Pulmonary artery endothelial cell (primary cell): ENCODE results near the gene SLC7A7. TPM values are rescaled to one million over a fixed set of nuclear protein-coding genes. Genes with fewer than 3 reads are reported as not detected.
"Not testable (repeated sequence)": the region's sequence is repeated elsewhere in the genome, so short reads cannot be mapped to it uniquely, and the experiment has no call there.

Experiments used
- DNase-seq: peaks from one replicate; pipeline ENCODE4 v3.0.0-alpha.2; 2011; ENCODE audit warnings: low read depth, low spot score
- total RNA-seq: library from RNA; depleted of rRNA; stranded (reverse); fragments of >200 nt; gene quantifications from 2 replicates; pipeline ENCODE4 v1.2.3, GENCODE V29; 2014

SLC7A7 gene
- 9.3 and 18.6 TPM in 2 replicates for total RNA-seq

DNA sequence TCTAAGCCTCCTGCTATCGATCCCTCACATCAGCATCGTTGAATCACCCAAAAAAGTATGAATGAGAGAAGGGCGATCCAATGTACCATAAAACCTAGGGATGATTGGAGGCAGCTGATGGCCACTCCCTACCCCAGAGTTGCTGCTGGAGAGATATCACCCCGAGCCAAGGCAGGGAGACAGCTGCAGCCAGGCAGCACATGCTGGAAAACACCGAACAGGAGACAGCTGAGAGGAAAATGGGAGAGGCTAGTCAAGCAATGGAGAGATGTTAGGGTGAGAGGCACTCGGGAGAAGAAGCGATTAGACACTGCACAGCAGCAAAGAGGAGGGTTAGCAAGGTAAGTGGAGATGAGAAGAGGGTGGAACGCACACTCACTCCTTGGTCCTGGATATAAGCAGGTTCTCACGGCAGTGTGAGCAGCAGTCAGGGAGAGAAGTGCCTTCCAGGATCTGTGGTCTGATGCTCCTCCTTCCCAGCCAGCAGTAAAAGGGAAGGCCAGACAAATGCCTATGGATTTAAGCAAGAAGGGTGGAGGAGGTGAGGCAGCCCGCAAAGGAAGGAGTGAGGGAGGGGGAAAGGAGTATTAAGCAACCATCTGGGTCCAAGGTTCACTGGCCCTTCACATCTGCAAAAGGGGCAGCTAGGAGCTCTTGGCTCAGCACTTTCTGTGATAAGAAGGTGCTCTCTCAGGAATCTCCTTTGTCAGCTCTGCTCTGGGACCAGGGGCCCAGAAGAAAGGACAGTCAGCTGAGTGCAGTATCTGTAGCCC lies at the start of gene SLC7A7:
Gene SLC7A7, minus strand, starts transcription at position 495 of the 773 bp plus-strand sequence. CDS start 2,037 bp downstream, outside the sequence.
- DNase-seq, result no peak

DNA sequence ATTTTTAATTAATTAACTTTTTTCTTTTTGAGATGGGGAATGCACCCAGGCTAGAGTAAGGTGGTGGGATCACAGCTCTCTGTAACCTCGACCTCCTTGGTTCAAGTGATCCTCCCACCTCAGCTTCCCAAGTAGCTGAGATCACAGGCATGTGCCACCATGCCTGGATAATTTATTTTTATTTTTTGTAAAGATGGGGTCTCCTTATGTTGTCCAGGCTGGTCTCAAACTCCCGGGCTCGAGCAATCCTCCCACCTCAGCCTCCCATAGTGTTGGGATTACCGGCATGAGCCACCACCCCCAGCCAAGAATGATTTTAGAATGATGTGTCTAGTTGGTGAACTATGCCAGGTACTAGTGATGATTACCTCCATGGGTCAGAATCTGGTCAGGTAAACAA lies 49.7 kb upstream of the SLC7A7 start:
- no peak for DNase-seq

DNA sequence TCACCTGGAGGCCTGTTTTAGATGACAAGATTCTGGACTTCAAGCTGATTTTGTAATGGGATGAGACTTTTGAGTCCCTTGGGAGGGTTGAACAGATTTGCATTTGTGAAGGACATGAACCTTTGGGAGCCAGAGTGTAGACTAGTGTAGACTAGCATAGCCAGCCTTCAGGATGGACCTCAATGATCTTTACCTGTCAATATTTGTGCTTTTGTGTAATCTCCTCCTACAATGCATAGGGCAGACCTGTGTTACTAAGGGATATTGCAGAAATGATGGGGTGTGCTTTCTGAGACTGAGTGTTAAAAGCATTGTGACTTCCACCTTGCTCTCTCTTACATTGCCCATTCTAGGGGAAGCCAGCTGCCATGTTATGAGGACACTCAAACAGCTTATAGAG lies 46.4 kb upstream of the SLC7A7 start:
- no peak for DNase-seq

DNA sequence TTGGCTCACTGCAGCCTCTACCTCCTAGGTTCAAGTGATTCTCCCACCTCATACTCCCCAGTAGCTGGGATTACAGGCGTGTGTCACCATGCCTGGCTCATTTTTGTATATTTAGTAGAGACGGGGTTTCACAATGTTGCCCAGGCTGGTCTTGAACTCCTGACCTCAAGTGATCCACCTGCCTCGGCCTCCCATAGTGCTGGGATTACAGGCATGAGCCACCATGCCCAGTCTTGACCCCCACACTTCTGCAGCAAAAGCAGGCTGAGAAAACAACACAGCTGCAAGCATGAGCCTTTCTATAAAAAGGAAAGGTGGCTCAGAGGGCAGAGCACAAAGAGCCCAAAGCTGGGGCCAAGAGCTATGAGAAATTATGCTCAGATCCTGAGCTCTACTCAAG lies 45.1 kb upstream of the SLC7A7 start:
- not testable (repeated sequence) for DNase-seq

GRCh38 chr14:22856428-22856827 lies 41.2 kb upstream of the SLC7A7 start:
- DNase-seq, result no peak

- no peak for DNase-seq
Measured at GRCh38 chr14:22854963-22855724, 39.9 kb upstream of the SLC7A7 start.

- not testable (repeated sequence) for DNase-seq
Measured at GRCh38 chr14:22854296-22854695, 39.1 kb upstream of the SLC7A7 start.

DNA sequence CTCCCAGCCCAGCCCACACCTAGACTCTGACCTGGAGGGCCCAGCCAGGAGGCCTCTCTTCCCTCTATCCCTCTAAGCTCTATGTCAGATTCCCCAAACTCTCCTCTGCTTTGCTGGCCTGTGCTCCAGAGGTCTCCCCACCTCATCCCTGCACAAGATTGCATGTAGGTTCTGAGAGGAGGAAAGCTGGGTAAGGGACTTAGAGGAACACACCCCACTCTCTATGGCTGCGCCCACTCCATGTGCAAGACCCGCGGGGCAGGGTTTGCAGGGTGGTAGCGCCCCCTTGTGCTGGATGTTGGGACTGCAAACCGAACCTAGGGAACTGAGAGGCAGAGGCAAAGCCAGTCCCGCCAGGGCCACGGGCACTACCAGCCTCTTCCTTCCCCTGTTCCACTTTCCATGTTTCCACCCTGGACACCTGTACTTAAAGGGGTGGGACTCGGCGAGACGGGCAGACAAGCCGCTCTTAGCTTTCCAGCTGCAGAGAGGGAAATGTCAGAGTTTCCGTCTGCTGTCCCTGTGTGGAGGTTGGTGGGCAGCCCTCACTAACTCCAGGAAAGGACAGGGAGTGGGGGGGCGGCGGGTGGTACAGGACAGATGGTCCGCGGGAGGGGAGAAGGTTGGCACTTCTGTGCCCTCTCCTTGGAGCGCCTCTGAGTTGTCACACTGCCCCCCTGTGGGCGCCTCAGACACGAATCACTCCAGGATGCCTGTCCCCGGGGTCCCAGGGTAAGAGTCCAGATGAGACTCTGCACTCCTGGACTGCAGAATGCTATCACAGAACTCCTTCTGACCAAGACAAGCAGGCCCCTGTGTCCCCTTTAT lies 37.9 kb upstream of the SLC7A7 start:
- peak; percentile 47 for DNase-seq

DNA sequence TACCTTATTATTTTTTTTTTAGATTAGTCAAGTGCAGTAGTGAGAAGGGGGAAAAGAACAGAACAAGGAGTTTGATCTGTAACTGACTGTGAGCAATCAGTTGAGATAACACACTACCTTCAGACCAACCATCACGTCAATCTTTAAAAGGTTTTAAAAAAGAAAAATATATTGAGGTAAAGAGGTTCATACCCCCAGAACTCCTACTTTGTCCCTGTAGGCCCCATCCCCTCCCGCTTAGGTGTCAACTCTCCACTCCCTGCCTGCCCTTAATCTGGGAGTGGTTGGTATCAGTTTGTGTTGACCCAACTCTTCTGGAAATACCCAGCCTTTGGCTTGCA lies 37.3 kb upstream of the SLC7A7 start:
- no peak for DNase-seq

DNA sequence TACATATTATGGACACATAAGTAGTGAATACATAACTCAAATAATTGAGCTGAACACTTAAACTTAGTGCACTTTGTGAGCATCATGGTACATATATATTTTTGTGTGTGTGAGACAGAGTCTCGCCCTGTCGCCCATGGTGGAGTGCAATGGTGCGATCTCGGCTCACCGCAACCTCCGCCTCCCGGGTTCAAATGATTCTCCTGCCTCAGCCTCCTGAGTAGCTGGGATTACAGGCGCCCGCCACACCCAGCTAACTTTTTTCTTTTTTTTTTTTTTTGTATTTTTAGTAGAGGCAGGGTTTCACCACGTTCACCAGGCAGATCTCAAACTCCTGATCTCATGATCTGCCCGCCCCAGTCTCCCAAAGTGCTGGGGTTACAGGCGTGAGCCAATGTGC lies 36.9 kb upstream of the SLC7A7 start:
- not testable (repeated sequence) for DNase-seq

GRCh38 chr14:22850944-22851764 lies 35.9 kb upstream of the SLC7A7 start:
- DNase-seq, result peak; percentile 78

DNA sequence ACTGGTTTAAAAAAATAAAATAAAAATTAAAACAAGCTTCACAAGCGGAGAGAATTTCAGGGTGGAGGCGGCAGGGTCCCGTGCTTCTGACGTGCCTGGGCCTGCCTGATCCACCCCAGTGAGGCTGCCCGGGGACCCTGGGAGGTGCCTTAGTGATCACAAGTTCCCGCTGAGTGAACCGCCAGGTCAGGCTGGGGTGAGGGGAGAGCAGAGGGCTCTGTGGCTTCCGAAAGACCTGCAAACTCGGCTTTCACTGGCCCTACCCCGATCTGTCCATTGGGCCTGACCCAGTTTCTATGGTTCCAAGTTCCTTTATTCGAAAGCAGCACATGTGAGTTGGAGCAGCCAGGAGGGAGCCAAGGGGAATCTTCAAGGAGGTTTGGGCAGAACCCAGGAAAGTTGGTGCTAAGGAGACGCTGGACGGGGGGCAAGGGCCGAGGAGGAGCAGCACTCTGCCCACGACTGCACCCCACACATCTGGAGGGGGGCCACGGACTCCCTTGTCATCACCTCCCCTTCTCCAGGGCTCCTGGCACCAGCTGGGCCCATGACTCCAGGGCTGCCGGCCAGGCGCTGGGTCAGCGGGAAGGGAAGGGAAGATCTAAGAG lies 34.1 kb upstream of the SLC7A7 start:
- no peak for DNase-seq

GRCh38 chr14:22848351-22849164 lies 33.3 kb upstream of the SLC7A7 start:
- peak; percentile 66 for DNase-seq

- no peak for DNase-seq
Measured at GRCh38 chr14:22847661-22848341, 32.6 kb upstream of the SLC7A7 start.

DNA sequence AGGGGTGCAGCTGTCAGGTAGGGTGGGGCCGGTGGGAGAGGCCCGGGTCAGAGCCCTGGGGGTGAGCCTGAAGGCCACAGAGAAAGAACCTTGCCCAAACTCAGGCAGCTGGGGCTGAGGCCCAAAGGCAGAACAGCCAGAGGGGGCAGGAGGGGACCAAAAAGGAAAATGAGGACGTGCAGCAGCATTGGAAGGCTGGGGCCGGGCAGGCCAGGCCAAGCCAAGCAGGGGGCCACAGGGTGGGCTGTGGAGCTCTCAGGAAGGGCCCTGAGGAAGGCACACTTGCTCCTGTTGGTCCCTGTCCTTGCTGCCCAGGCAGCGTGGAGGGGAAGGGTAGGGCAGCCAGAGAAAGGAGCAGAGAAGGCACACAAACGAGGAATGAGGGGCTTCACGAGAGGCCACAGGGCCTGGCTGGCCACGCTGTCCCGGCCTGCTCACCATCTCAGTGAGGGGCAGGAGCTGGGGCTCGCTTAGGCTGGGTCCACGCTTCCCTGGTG lies 31.6 kb upstream of the SLC7A7 start:
- DNase-seq, result no peak

DNA sequence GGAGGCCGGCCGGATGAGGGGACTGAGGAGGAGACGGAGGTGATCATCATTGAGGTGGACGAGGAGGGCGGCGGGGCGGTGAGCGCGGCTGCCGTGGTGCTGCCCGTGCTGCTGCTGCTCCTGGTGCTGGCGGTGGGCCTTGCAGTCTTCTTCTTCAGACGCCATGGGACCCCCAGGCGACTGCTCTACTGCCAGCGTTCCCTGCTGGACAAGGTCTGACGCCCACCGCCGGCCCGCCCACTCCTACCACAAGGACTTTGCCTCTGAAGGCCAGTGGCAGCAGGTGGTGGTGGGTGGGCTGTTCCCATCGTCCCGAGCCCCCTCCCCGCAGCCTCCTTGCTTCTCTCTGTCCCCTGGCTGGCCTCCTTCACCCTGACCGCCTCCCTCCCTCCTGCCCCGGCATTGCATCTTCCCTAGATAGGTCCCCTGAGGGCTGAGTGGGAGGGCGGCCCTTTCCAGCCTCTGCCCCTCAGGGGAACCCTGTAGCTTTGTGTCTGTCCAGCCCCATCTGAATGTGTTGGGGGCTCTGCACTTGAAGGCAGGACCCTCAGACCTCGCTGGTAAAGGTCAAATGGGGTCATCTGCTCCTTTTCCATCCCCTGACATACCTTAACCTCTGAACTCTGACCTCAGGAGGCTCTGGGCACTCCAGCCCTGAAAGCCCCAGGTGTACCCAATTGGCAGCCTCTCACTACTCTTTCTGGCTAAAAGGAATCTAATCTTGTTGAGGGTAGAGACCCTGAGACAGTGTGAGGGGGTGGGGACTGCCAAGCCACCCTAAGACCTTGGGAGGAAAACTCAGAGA lies 30.8 kb upstream of the SLC7A7 start:
- DNase-seq, result no peak

DNA sequence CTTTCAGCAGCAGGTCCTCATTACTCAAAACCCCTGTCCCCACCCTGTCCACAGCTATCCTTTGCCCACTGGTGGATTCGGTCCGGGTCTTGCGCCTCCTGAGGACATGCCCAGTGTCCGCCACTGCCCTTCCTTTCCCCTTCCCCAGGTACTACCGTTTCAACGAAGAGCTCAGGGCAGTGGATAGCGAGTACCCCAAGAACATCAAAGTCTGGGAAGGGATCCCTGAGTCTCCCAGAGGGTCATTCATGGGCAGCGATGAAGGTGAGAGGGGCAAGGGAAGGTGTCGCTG lies 29.8 kb upstream of the SLC7A7 start:
- no peak for DNase-seq
